B cell (primary cell): Measurements from ENCODE around the gene AK9. TPM values are rescaled to one million over a fixed set of nuclear protein-coding genes. Genes with fewer than 3 reads are reported as not detected.

ENCODE experiments used
- ATAC-seq: fragments of 200-7000 bp; cut with Tn5 transposase; one replicate; pipeline ENCODE4 v1.10.0; 2021; ENCODE audit warnings: low read depth, mild to moderate bottlenecking, moderate number of reproducible peaks, moderate library complexity
- CTCF ChIA-PET: fragments of 350-600 bp; sonication (Branson Sonifier 250); formaldehyde crosslinking; loops from one replicate; lab custom pipeline; 2021; ENCODE audit warnings: antibody characterized with exemption, inconsistent platforms; lab: Charles Lee
- POLR2A ChIA-PET: fragments of 350-600 bp; sonication (Branson Sonifier 250); formaldehyde crosslinking; loops from one replicate; lab custom pipeline; 2021; ENCODE audit warnings: antibody characterized with exemption; lab: Charles Lee
- DNase-seq: peaks from one replicate; pipeline ENCODE4 v3.0.0; 2013
- H2AFZ ChIP-seq: 2 replicates; pipeline ENCODE4 v1.6.1; 2012; ENCODE audit warnings: mild to moderate bottlenecking, low read depth, low read length; ENCODE audit not compliant: insufficient read depth, poor library complexity, severe bottlenecking
- H3K27ac ChIP-seq, 2 donors: 1 replicate in 1 of 2; 2 replicates in 1 of 2; pipeline ENCODE4 v1.5.1; 2012 to 2013; ENCODE audit warnings: low read length in 2 of 2, mild to moderate bottlenecking in 2 of 2, moderate library complexity in 1 of 2
- H3K27me3 ChIP-seq, 4 experiments: fragments of 200-600 bp in 1 of 4; sonication (generic) in 1 of 4; replicated peaks in 1 of 4; 1 replicate in 2 of 4; 2 replicates in 2 of 4; pipeline versions ENCODE4 v1.6.1 to v1.7.0; 2013 to 2016; ENCODE audit warnings: low read length in 3 of 4, mild to moderate bottlenecking in 2 of 4, mixed read lengths in 1 of 4, moderate library complexity in 1 of 4; ENCODE audit not compliant: insufficient read depth in 4 of 4, control insufficient read depth in 3 of 4; ENCODE audit errors: control extremely low read depth in 1 of 4
- H3K36me3 ChIP-seq, 2 experiments: replicated peaks in 1 of 2; 1 replicate in 1 of 2; 2 replicates in 1 of 2; pipeline versions ENCODE4 v1.6.1 to v1.7.1; 2013; ENCODE audit warnings: low read length in 1 of 2; ENCODE audit not compliant: insufficient read depth in 2 of 2, control insufficient read depth in 1 of 2; ENCODE audit errors: control extremely low read depth in 1 of 2, extremely low read depth in 1 of 2
- H3K4me1 ChIP-seq, 2 donors: fragments of 200-600 bp in 1 of 2; sonication (generic) in 1 of 2; 1 replicate in 1 of 2; 2 replicates in 1 of 2; pipeline versions ENCODE4 v1.5.1 to v1.6.1; 2013 to 2017; ENCODE audit warnings: low read length in 2 of 2; ENCODE audit not compliant: control insufficient read depth in 2 of 2, insufficient read depth in 2 of 2
- H3K4me2 ChIP-seq: replicated peaks from 2 replicates; pipeline ENCODE3; 2012; ENCODE audit warnings: mild to moderate bottlenecking, low read depth, low read length; ENCODE audit not compliant: poor library complexity, severe bottlenecking
- H3K4me3 ChIP-seq, 5 experiments: fragments of 200-600 bp in 1 of 5; sonication (generic) in 1 of 5; 1 replicate in 3 of 5; 2 replicates in 2 of 5; pipeline versions ENCODE4 v1.5.1 to v1.7.0; 2011 to 2016; ENCODE audit warnings: low read length in 4 of 5, mild to moderate bottlenecking in 4 of 5, low read depth in 2 of 5, control low read depth in 1 of 5, moderate library complexity in 1 of 5; ENCODE audit not compliant: insufficient read depth in 1 of 5; ENCODE audit errors: control extremely low read depth in 1 of 5, extremely low read depth in 1 of 5
- H3K79me2 ChIP-seq: fragments of 200-600 bp; sonication (generic); one replicate; pipeline ENCODE4 v1.6.0; 2016; ENCODE audit warnings: low read length; ENCODE audit not compliant: control insufficient read depth, insufficient read depth
- H3K9ac ChIP-seq: fragments of 200-600 bp; sonication (generic); 2 replicates; pipeline ENCODE4 v1.6.1; 2017; ENCODE audit warnings: mild to moderate bottlenecking, low read length, moderate library complexity
- H3K9me3 ChIP-seq, 3 donors: one replicate each; pipeline versions ENCODE4 v1.6.1 to v1.7.1; 2013; ENCODE audit warnings: low read length in 2 of 3; ENCODE audit not compliant: control insufficient read depth in 2 of 3, insufficient read depth in 1 of 3; ENCODE audit errors: control extremely low read depth in 1 of 3
- H4K20me1 ChIP-seq: 2 replicates; pipeline ENCODE4 v1.6.0; 2012; ENCODE audit warnings: mild to moderate bottlenecking, low read length; ENCODE audit not compliant: insufficient read depth, control insufficient read depth, poor library complexity, severe bottlenecking
- H3K27ac Mint-ChIP-seq: one replicate; pipeline ENCODE4 v1.8.0; 2021; ENCODE audit warnings: mixed read lengths
- H3K27me3 Mint-ChIP-seq: one replicate; pipeline ENCODE4 v1.8.0; 2021; ENCODE audit warnings: mixed read lengths
- H3K4me1 Mint-ChIP-seq: one replicate; pipeline ENCODE4 v1.8.0; 2021; ENCODE audit warnings: mixed read lengths
- H3K4me3 Mint-ChIP-seq: one replicate; pipeline ENCODE4 v1.8.0; 2021; ENCODE audit warnings: mixed read lengths
- H3K9me3 Mint-ChIP-seq: one replicate; pipeline ENCODE4 v1.8.0; 2022; ENCODE audit warnings: mixed read lengths; ENCODE audit not compliant: insufficient read depth
- EZH2 ChIP-seq: IDR thresholded peaks from 2 replicates; pipeline ENCODE4 v1.6.1; 2012; ENCODE audit warnings: borderline replicate concordance, low read depth, mild to moderate bottlenecking, moderate library complexity, low read length; ENCODE audit not compliant: insufficient read depth, poor library complexity, severe bottlenecking
- WGBS: methylation state at CpG from one replicate; pipeline ENCODE4 v1.1.5; 2013; ENCODE audit warnings: missing lambda C conversion rate; ENCODE audit not compliant: insufficient coverage; 5-methylcytosine and 5-hydroxymethylcytosine counted together
- intact Hi-C: fragments of 100-400 bp; cut with micrococcal nuclease; formaldehyde crosslinking; loops from one replicate; pipeline ENCODE4 v1.10.0; 2022
- polyA plus RNA-seq: library from polyadenylated mRNA; depleted of rRNA; stranded (reverse); fragments of >200 nt; gene quantifications from 2 replicates; pipeline ENCODE4 v1.2.3, GENCODE V29; 2012
- total RNA-seq, 2 donors: library from RNA; stranded (reverse); fragments of 120-200 nt in 1 of 2; gene quantifications; 1 replicate in 1 of 2; 2 replicates in 1 of 2; pipeline versions ENCODE4 v1.2.3 to v1.2.4, GENCODE V29; 2013 to 2022
- TF ChIP-seq, protein P1 (sequence below): fragments of 200-600 bp; IDR thresholded peaks from one replicate; pipeline ENCODE4 v1.8.0; 2022; ENCODE audit warnings: antibody characterized with exemption, mild to moderate bottlenecking

Gene AK9
- total and polyA plus RNA-seq, 2 donors (not counting 1 experiment from before 2014, with no cell fraction given), result 6.4 to 26.5 TPM

DNA sequence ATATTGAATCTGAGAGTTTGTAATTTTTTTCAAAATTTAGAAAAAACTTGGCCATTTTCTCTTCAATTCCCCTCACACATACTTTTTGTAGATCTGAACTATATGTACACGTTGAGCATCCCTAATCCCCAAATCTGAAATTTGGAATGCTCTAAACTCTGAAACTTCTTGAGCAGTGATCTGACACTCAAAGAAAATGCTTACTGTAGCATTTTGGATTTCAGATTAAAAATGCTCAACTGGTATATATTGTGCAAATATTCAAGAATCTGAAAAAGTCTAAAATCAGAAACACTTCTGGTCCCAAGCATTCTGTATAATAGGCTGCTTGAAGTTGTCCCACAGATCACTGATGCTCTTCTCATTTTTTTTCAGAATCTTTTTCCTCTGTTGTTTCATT lies 129.2 kb downstream of the AK9 start:
- no peak overlapping the region for H3K27ac ChIP-seq
- ChIA-PET CTCF (no interaction called here), POLR2A (no interaction called here)
- no peak overlapping the region for H2AFZ ChIP-seq
- H3K9me3 Mint-ChIP-seq, result peaks cover 8% of the 10 kb centered on the region
- peaks cover 0 to 15% of the 10 kb centered on the region in 2 experiments for H3K36me3 ChIP-seq
- H4K20me1 ChIP-seq, result no peaks in the 10 kb centered on the region
- no peak overlapping the region for H3K4me2 ChIP-seq
- H3K4me3 Mint-ChIP-seq, result no peak overlapping the region
- intact Hi-C loops, result no loop called here
- no peak overlapping the region for H3K9ac ChIP-seq
- DNase-seq (no peak), ATAC-seq (no peak)
- no peaks in the 10 kb centered on the region for H3K27me3 ChIP-seq
- no peaks in the 10 kb centered on the region for H3K79me2 ChIP-seq
- H3K4me1 Mint-ChIP-seq, result no peaks in the 10 kb centered on the region
- H3K27me3 Mint-ChIP-seq, result no peaks in the 10 kb centered on the region
- TF ChIP-seq EZH2, result no peak
- TF ChIP-seq, protein P1, sequence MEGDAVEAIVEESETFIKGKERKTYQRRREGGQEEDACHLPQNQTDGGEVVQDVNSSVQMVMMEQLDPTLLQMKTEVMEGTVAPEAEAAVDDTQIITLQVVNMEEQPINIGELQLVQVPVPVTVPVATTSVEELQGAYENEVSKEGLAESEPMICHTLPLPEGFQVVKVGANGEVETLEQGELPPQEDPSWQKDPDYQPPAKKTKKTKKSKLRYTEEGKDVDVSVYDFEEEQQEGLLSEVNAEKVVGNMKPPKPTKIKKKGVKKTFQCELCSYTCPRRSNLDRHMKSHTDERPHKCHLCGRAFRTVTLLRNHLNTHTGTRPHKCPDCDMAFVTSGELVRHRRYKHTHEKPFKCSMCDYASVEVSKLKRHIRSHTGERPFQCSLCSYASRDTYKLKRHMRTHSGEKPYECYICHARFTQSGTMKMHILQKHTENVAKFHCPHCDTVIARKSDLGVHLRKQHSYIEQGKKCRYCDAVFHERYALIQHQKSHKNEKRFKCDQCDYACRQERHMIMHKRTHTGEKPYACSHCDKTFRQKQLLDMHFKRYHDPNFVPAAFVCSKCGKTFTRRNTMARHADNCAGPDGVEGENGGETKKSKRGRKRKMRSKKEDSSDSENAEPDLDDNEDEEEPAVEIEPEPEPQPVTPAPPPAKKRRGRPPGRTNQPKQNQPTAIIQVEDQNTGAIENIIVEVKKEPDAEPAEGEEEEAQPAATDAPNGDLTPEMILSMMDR, result no peak
- H3K4me3 ChIP-seq, result no peak overlapping the region
- H3K4me1 ChIP-seq, result no peaks in the 10 kb centered on the region
- H3K27ac Mint-ChIP-seq, result no peak overlapping the region
- H3K9me3 ChIP-seq, result peaks cover 5 to 13% (median 7%) of the 10 kb centered on the region in 3 donors
- WGBS, result no CpG with 5 or more reads among the region's 1 CpG

DNA sequence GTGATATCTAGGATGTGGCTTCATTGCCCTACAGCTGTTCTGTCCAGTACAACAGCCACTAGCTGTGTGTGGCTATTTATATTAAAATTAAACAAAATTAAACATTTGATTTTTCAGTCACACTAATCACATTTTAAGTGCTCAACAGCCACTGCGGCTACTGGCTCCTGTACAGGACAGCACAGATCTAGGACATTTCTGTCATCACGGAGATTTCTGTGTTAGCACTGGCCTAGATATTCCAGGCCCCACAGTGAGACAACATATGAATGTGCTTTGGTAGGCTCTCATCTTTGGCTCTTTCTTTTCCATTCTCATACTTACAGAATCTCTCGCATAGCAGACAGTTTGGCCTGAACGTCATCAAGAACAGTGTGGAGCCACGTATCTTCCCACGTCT lies 159.6 kb downstream of the AK9 start:
- Mint-ChIP-seq H3K4me1 (peaks cover 2% of the 10 kb centered on the region), H3K27me3 (no peaks in the 10 kb centered on the region), H3K9me3 (no peaks in the 10 kb centered on the region), H3K27ac (no peak overlapping the region), H3K4me3 (no peak overlapping the region)
- H3K4me3 ChIP-seq, result no peak overlapping the region
- no peak overlapping the region for H2AFZ ChIP-seq
- no peak overlapping the region for H3K27ac ChIP-seq
- peaks cover 0 to 3% of the 10 kb centered on the region in 2 donors for H3K4me1 ChIP-seq
- H3K36me3 ChIP-seq, result no peaks in the 10 kb centered on the region
- POLR2A ChIA-PET, result no interaction called here
- H3K4me2 ChIP-seq, result no peak overlapping the region
- H4K20me1 ChIP-seq, result no peaks in the 10 kb centered on the region
- TF ChIP-seq, protein P1, result no peak
- no peak for TF ChIP-seq EZH2
- intact Hi-C loops, result no loop called here
- DNase-seq (no peak), ATAC-seq (no peak)
- 100% methylated on average over 2 of the region's 6 CpGs for WGBS
- H3K9ac ChIP-seq, result no peak overlapping the region
- H3K9me3 ChIP-seq, result no peaks in the 10 kb centered on the region
- no peaks in the 10 kb centered on the region for H3K27me3 ChIP-seq
- CTCF ChIA-PET, result interaction anchor here (1.0 kb wide), 1 partner anchor 174 kb away, joined by 3 read pairs; no protein-coding TSS in a partner anchor
- H3K79me2 ChIP-seq, result no peaks in the 10 kb centered on the region
